ENCODE results near the gene PTGES2.

Gene PTGES2

DNA sequence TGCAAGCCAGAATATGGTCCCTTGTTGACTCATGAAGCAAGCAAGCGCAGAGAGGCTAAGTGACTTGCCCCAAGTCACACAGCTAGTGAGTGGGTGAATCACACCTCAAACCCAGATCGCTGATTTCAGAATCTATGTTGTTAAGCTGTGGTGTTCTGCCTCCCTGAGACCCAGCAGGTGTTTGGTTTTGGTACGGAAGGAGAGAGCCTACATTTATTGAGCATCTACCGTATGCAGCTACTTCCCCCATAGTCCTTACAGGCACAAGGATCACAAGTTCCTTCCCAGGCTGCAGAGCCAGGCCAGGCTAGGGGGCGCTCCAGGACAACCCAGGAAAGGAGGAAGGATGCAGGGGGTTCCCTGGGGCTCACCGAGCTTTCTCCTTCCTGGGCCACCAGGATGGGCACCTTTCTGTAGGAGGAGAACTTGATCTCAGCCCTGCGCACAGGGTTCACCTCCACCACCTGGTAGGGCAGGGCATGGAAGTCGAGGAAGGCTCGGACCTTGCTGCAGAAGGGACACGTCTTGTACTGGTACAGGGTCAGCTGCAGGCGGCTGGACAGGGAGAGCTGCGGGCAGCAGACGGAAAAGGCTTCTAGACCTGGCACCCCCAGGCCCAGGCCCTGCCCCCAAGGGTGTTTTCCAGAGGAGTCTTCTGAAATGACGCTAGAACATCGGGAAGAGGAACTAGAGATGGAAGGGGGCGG is 2.5 kb downstream of the PTGES2 start:
- peaks cover 3% of the 10 kb centered on the region; the same call in 1 of the 2 replicates for H3K4me1 ChIP-seq (ENCODE audit: control insufficient read depth, insufficient read depth, low read length)
- peak; percentile 54 for DNase-seq (ENCODE audit: low read depth, low spot score)
- no peak overlapping the region for H3K4me3 ChIP-seq (ENCODE audit: low read length)
- H3K27me3 ChIP-seq (ENCODE audit: control insufficient read depth, insufficient read depth, low read length), result no peaks in the 10 kb centered on the region
- peaks cover 37% of the 10 kb centered on the region for H3K36me3 ChIP-seq (ENCODE audit: control insufficient read depth, insufficient read depth, low read length)
- no CpG with 5 or more reads among the region's 16 CpGs for WGBS (ENCODE audit: insufficient coverage, insufficient read length)
- H3K27ac ChIP-seq (ENCODE audit: low read length), result no peak overlapping the region
- no peaks in the 10 kb centered on the region for H3K9me3 ChIP-seq (ENCODE audit: control insufficient read depth, insufficient read depth, low read length)

DNA sequence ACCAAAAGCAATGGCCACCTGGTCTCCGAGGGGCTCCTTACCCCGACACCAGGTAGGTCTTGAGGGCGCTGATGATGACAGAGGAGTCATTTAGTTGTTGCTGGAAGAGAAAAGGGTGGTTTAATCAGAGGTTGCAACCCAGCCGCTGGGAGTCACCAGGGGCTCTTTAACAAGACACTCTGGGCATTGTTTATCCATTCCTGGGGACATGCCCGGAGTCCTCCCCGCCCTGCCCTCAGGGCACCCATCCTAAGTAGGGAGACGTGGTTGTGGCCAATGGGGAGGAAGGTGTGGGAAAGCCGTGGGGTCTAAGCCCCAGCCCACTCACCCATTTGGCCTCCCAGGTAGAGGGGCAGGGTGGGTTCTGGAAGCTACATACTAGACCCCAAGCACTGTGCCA is 3.1 kb downstream of the PTGES2 start:
- Histone ChIP-seq H3K4me1 (ENCODE audit: control insufficient read depth, insufficient read depth, low read length) (peaks cover 3% of the 10 kb centered on the region; the same call in 1 of the 2 replicates), H3K27me3 (ENCODE audit: control insufficient read depth, insufficient read depth, low read length) (no peaks in the 10 kb centered on the region), H3K4me3 (ENCODE audit: low read length) (no peak overlapping the region), H3K9me3 (ENCODE audit: control insufficient read depth, insufficient read depth, low read length) (no peaks in the 10 kb centered on the region), H3K27ac (ENCODE audit: low read length) (no peak overlapping the region), H3K36me3 (ENCODE audit: control insufficient read depth, insufficient read depth, low read length) (peaks cover 37% of the 10 kb centered on the region)
- no peak for DNase-seq (ENCODE audit: low read depth, low spot score)
- WGBS (ENCODE audit: insufficient coverage, insufficient read length), result no CpG with 5 or more reads among the region's 8 CpGs

DNA sequence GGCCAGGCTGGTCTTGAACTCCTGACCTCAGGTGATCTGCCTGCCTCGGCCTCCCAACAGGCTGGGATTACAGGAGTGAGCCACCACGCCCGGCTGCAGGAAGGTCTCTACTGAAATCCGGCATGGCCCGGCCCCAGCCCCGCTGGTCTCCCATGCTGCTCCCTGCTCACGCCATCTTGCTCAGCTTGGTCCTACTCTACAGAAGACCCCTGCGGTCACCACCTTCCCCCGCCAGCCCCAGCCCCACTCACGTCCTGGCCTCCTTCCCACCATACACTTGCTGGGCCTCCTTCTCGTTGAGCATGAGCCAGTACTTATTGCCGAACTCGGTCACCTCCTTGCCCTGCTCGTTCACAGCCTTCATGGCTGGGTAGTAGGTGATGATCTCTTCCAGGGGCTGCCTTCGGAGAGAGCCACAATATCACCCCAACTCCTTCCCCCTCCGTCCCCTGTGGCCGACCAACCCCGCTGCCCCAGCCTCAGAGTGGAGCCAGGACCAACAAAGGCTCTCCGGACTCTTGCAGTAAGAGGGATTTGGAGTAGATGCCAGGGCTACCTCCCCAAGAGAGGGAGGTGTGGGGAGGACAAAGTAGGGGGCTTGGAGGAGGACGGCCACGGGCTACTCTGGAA is 4.0 kb downstream of the PTGES2 start:
- Histone ChIP-seq H3K4me3 (ENCODE audit: low read length) (no peak overlapping the region), H3K27ac (ENCODE audit: low read length) (no peak overlapping the region), H3K27me3 (ENCODE audit: control insufficient read depth, insufficient read depth, low read length) (no peaks in the 10 kb centered on the region), H3K36me3 (ENCODE audit: control insufficient read depth, insufficient read depth, low read length) (peaks cover 37% of the 10 kb centered on the region), H3K9me3 (ENCODE audit: control insufficient read depth, insufficient read depth, low read length) (no peaks in the 10 kb centered on the region), H3K4me1 (ENCODE audit: control insufficient read depth, insufficient read depth, low read length) (peaks cover 3% of the 10 kb centered on the region; the same call in 1 of the 2 replicates)
- DNase-seq (ENCODE audit: low read depth, low spot score), result no peak
- WGBS (ENCODE audit: insufficient coverage, insufficient read length), result no CpG with 5 or more reads among the region's 21 CpGs

DNA sequence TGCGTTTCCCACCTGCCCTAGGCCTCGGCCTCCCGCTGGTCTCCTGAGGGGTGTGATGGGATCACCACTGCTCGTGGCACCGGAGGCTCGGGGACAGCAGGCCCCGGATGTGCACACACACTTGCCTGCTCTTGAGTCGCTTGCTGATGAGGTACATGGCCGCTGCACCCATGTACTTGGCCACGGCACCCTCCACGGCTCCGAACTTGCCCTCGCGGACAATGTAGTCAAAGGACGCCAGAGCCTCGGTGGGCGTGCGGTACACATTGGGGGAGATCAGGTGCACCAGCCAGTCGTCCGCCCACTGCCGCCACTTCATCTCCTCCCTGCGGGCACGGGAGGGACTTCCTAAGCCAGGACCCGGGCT is 4.7 kb downstream of the PTGES2 start:
- no peak overlapping the region for H3K27ac ChIP-seq (ENCODE audit: low read length)

GRCh38 chr9:128121924-128122808 is 5.4 kb downstream of the PTGES2 start:
- H3K27me3 ChIP-seq (ENCODE audit: control insufficient read depth, insufficient read depth, low read length), result no peaks in the 10 kb centered on the region
- no peak for DNase-seq (ENCODE audit: low read depth, low spot score)
- H3K27ac ChIP-seq (ENCODE audit: low read length), result no peak overlapping the region
- no CpG with 5 or more reads among the region's 27 CpGs for WGBS (ENCODE audit: insufficient coverage, insufficient read length)
- peaks cover 37% of the 10 kb centered on the region for H3K36me3 ChIP-seq (ENCODE audit: control insufficient read depth, insufficient read depth, low read length)
- peaks cover 5% of the 10 kb centered on the region for H3K4me1 ChIP-seq (ENCODE audit: control insufficient read depth, insufficient read depth, low read length)
- no peak overlapping the region for H3K4me3 ChIP-seq (ENCODE audit: low read length)
- H3K9me3 ChIP-seq (ENCODE audit: control insufficient read depth, insufficient read depth, low read length), result no peaks in the 10 kb centered on the region

More for the DNA sequence above, 4.7 kb downstream of the PTGES2 start:
- Histone ChIP-seq H3K36me3 (ENCODE audit: control insufficient read depth, insufficient read depth, low read length) (peaks cover 37% of the 10 kb centered on the region), H3K27me3 (ENCODE audit: control insufficient read depth, insufficient read depth, low read length) (no peaks in the 10 kb centered on the region), H3K9me3 (ENCODE audit: control insufficient read depth, insufficient read depth, low read length) (no peaks in the 10 kb centered on the region), H3K4me3 (ENCODE audit: low read length) (no peak overlapping the region), H3K4me1 (ENCODE audit: control insufficient read depth, insufficient read depth, low read length) (peaks cover 5% of the 10 kb centered on the region)
- no peak for DNase-seq (ENCODE audit: low read depth, low spot score)
- WGBS (ENCODE audit: insufficient coverage, insufficient read length), result no CpG with 5 or more reads among the region's 24 CpGs

DNA sequence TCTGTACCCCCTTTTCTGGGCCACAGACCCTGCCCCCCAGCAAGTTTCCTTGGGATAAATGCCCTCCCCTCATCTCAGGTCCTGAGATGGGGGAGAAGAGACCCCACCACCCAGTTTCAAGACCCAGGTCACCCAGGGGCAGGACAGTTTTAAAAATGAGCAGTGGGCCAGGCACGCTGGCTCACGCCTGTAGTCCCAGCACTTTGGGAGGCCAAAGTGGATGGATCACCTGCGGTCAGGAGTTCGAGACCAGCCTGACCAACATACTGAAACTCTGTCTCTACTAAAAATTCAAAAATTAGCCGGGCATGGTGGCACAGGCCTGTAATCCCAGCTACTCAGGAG is 6.1 kb downstream of the PTGES2 start:
- no peaks in the 10 kb centered on the region for H3K27me3 ChIP-seq (ENCODE audit: control insufficient read depth, insufficient read depth, low read length)
- peaks cover 5% of the 10 kb centered on the region for H3K4me1 ChIP-seq (ENCODE audit: control insufficient read depth, insufficient read depth, low read length)
- peaks cover 37% of the 10 kb centered on the region for H3K36me3 ChIP-seq (ENCODE audit: control insufficient read depth, insufficient read depth, low read length)
- no peak overlapping the region for H3K4me3 ChIP-seq (ENCODE audit: low read length)
- no peaks in the 10 kb centered on the region for H3K9me3 ChIP-seq (ENCODE audit: control insufficient read depth, insufficient read depth, low read length)
- H3K27ac ChIP-seq (ENCODE audit: low read length), result no peak overlapping the region
- WGBS (ENCODE audit: insufficient coverage, insufficient read length), result no CpG with 5 or more reads among the region's 5 CpGs
- DNase-seq (ENCODE audit: low read depth, low spot score), result no peak

GRCh38 chr9:128120741-128121465 is 6.6 kb downstream of the PTGES2 start:
- DNase-seq (ENCODE audit: low read depth, low spot score), result no peak
- H3K4me3 ChIP-seq (ENCODE audit: low read length), result no peak overlapping the region
- no peaks in the 10 kb centered on the region for H3K9me3 ChIP-seq (ENCODE audit: control insufficient read depth, insufficient read depth, low read length)
- no peak overlapping the region for H3K27ac ChIP-seq (ENCODE audit: low read length)
- no CpG with 5 or more reads among the region's 29 CpGs for WGBS (ENCODE audit: insufficient coverage, insufficient read length)
- no peaks in the 10 kb centered on the region for H3K27me3 ChIP-seq (ENCODE audit: control insufficient read depth, insufficient read depth, low read length)
- peaks cover 37% of the 10 kb centered on the region for H3K36me3 ChIP-seq (ENCODE audit: control insufficient read depth, insufficient read depth, low read length)
- peaks cover 2% of the 10 kb centered on the region; the same call in 1 of the 2 replicates for H3K4me1 ChIP-seq (ENCODE audit: control insufficient read depth, insufficient read depth, low read length)

DNA sequence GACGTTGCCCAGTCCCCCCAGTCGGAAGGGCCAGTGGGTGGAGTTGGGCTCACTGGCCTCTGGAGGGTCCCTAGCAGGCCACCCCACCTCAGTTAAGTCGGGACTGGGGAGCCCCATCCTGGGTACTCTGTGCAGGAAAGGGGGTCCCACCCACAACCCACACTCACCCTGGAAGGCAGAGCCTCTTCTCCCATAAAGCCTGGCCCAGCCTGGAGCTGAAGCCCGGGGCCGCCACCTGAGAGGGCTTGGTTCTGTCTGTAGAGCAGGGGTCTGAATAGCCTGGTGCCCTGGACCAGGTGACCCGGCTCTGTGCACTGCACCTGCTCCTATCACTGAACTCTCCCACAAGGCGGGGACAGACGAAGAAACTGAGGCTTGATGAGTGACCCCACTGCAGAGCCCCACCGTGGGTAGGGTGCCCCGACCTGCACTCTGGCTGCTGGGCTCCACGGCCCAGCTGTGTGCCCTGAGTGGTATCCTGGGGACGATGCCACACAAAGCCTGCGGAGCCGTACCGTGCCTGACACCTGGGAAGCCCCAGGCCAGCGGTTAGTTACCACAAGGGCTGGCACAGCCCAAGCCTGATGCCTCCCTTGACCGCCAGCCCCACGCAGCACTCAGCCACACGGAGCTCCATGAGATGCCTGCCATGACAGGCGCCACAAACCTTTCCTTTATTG is 7.3 kb downstream of the PTGES2 start:
- DNase-seq (ENCODE audit: low read depth, low spot score), result no peak
- Histone ChIP-seq H3K4me3 (ENCODE audit: low read length) (no peak overlapping the region), H3K36me3 (ENCODE audit: control insufficient read depth, insufficient read depth, low read length) (peaks cover 37% of the 10 kb centered on the region), H3K9me3 (ENCODE audit: control insufficient read depth, insufficient read depth, low read length) (no peaks in the 10 kb centered on the region), H3K27ac (ENCODE audit: low read length) (no peak overlapping the region), H3K4me1 (ENCODE audit: control insufficient read depth, insufficient read depth, low read length) (peaks cover 2% of the 10 kb centered on the region; the same call in 1 of the 2 replicates), H3K27me3 (ENCODE audit: control insufficient read depth, insufficient read depth, low read length) (no peaks in the 10 kb centered on the region)
- WGBS (ENCODE audit: insufficient coverage, insufficient read length), result no CpG with 5 or more reads among the region's 20 CpGs

DNA sequence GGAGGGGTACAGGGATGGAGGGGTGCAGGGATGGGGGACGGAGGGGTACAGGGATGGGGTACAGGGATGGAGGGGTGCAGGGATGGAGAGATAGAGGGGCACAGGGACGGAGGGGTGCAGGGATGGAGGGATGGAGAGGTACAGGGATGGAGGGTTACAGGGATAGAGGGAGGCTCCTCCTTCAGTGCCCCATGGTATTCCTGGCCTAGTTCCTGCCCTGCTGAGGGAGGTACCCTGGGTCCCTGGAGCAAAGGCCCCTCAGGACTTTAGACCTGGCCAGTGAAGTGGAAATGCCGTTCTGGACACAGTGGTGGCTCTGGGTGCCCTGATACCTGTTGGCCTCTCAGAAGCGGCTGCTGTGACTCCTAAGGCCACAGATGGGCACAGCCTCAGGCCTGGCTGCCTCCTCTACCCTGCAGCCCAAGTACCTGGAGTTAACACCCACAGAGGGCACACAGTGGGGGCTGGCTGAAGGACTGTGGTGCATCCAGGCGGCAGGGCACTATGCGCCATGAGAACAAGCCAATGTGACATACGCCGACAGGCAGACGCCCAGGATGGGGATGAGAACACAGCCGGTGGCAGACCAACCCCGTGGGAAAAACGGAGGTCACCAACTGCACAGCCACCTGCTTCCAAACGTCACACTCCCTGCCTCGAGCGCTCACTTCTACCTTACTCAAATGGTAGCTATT is 8.4 kb downstream of the PTGES2 start:
- H3K36me3 ChIP-seq (ENCODE audit: control insufficient read depth, insufficient read depth, low read length), result peaks cover 30% of the 10 kb centered on the region
- no CpG with 5 or more reads among the region's 15 CpGs for WGBS (ENCODE audit: insufficient coverage, insufficient read length)
- peaks cover 2% of the 10 kb centered on the region; the same call in 1 of the 2 replicates for H3K4me1 ChIP-seq (ENCODE audit: control insufficient read depth, insufficient read depth, low read length)
- no peak overlapping the region for H3K27ac ChIP-seq (ENCODE audit: low read length)
- no peaks in the 10 kb centered on the region for H3K9me3 ChIP-seq (ENCODE audit: control insufficient read depth, insufficient read depth, low read length)
- H3K27me3 ChIP-seq (ENCODE audit: control insufficient read depth, insufficient read depth, low read length), result no peaks in the 10 kb centered on the region
- no peak overlapping the region for H3K4me3 ChIP-seq (ENCODE audit: low read length)
- no peak for DNase-seq (ENCODE audit: low read depth, low spot score)

Measured in iPS DF 6.9 (cell line).